BLaER1 treated with 17β-estradiol and CSF1 and Interleukin-3, amounts not matched to agents 10 nM and 100 nM (cell line): ENCODE results near the gene ZNF282.

Experiments used
- H3K27ac ChIP-seq, 11 experiments: shearing (Covaris generic); formaldehyde crosslinking; 2 replicates each; pipeline ENCODE4 v1.8.1; 2022
- H3K27me3 ChIP-seq, 11 experiments: shearing (Covaris generic); formaldehyde crosslinking; 2 replicates each; pipeline ENCODE4 v1.8.1; 2022
- H3K36me3 ChIP-seq, 11 experiments: shearing (Covaris generic); formaldehyde crosslinking; 2 replicates each; pipeline ENCODE4 v1.8.1; 2022
- H3K4me1 ChIP-seq, 10 experiments: shearing (Covaris generic); formaldehyde crosslinking; 2 replicates each; pipeline ENCODE4 v1.8.1; 2022
- H3K4me2 ChIP-seq, 11 experiments: shearing (Covaris generic); formaldehyde crosslinking; 2 replicates each; pipeline ENCODE4 v1.8.1; 2022
- H3K4me3 ChIP-seq, 10 experiments: shearing (Covaris generic); formaldehyde crosslinking; 2 replicates each; pipeline ENCODE4 v1.8.1; 2022
- H3K9ac ChIP-seq, 11 experiments: shearing (Covaris generic); formaldehyde crosslinking; 2 replicates each; pipeline ENCODE4 v1.8.1; 2022
- H3K9me3 ChIP-seq, 11 experiments: shearing (Covaris generic); formaldehyde crosslinking; replicated peaks in 1 of 11; 2 replicates each; pipeline ENCODE4 v1.8.1; 2022
- H4K20me1 ChIP-seq, 11 experiments: shearing (Covaris generic); formaldehyde crosslinking; 2 replicates each; pipeline ENCODE4 v1.8.1; 2022
- Cebpa-rat ChIP-seq, 11 experiments: shearing (Covaris generic); IDR thresholded peaks; 2 replicates each; pipeline ENCODE4 v1.8.1; 2022

Gene ZNF282

DNA sequence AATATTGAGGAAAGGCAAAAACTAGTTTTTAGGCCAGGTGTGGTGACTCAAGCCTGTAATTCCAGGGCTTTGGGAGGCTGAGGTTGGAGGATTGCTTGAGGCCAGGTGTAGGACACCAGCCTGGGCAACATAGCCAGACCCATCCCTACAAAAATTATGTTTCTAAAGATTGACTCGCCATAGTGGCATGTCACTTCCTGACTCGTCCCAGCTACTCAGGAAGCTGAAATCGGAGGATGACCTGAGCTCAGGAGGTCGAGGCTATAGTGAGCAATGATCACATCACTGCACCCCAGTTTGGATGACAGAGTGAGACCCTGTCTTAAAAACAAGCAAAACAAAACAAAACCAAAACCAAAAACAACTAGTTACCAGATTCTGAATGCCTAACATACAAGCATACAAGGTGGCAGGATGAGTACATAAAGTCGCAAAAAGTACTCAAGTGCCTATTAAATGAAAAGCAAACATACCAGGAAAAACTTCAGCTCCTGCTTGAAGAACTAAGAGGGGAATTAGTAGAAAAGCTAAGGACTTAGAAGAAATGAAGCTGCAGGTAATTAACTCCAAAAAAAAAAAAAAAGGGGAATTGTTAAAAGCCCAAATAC is 34.0 kb upstream of the ZNF282 start:
- H3K27ac ChIP-seq = 0 out of 22 replicates have a peak overlapping the region, but pooled peaks of 2 of the 11 experiments have one; percentile 7
- H3K27me3 ChIP-seq = no peaks in the 10 kb centered on the region
- peak overlapping the region in 4 of 11 experiments; percentile 18 to 28 (median 23); a peak in 2 of 22 replicates for H3K4me2 ChIP-seq
- H3K9ac ChIP-seq = no peak overlapping the region
- TF ChIP-seq Cebpa-rat (IDR thresholded peaks at IDR 0.05) = no peak
- no peak overlapping the region for H3K4me3 ChIP-seq
- peaks cover 0 to 13% (median 6%) of the 10 kb centered on the region in 10 experiments; a peak in 12 of 20 replicates for H3K4me1 ChIP-seq
- H3K9me3 ChIP-seq = no peaks in the 10 kb centered on the region
- H4K20me1 ChIP-seq = peaks cover 7 to 71% (median 35%) of the 10 kb centered on the region in 11 experiments; a peak in 18 of 22 replicates
- peaks cover 59 to 100% (median 94%) of the 10 kb centered on the region in 11 experiments for H3K36me3 ChIP-seq

DNA sequence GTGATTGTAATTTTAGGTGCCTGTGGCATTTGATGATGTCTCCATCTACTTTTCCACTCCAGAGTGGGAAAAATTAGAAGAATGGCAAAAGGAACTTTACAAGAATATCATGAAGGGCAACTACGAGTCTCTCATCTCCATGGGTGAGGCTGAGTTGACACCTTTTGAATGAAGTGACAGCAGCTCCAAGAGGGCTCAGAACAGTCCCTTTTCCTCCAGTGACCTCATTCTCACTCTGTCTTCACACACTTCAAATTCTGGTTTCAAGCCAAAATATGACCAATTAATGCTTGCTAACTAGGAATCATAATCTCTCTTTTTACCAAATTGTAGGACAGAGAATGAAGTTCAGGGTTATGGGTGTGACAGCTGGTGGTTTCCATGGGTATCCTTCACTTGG is 29.2 kb upstream of the ZNF282 start:
- Histone ChIP-seq H3K4me1 (peaks cover 0 to 4% (median 1%) of the 10 kb centered on the region in 10 experiments; a peak in 10 of 20 replicates), H3K9ac (no peak overlapping the region), H3K9me3 (no peaks in the 10 kb centered on the region), H3K4me3 (no peak overlapping the region), H3K36me3 (peaks cover 75 to 100% (median 97%) of the 10 kb centered on the region in 11 experiments), H4K20me1 (peaks cover 1 to 40% (median 21%) of the 10 kb centered on the region in 11 experiments; a peak in 18 of 22 replicates), H3K27me3 (no peaks in the 10 kb centered on the region), H3K4me2 (no peak overlapping the region), H3K27ac (no peak overlapping the region)
- no peak for TF ChIP-seq Cebpa-rat (IDR thresholded peaks at IDR 0.05)

DNA sequence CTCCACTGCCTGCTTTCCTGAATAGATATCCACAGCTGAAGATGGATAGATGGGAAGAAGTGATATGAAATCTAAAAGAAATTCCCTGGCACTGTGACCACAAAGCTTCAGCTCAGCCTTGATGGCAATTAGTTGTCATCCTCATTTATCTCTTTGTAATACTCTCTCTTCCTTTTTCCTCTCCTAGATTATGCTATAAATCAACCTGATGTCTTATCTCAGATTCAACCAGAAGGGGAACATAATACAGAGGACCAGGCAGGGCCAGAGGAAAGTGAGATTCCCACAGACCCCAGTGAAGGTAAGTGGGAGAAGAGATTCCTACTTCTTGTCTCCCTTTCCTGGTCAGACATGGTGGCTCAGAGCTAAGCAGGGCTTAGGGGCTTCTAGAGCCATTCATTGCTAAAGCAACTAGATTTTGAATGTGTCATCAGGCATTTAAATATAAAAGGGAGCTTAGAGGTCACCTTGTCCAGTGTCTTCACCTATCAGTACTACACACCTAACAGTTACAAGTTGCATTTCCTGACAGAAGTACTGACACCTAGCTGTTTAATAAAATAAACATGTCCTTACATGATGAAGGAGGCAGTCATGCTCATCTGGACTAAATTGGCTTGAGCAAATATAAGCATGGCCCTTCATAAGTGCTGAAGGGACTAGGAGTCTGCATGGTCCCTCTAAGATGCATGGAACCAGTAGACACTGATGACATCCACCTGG is 28.6 kb upstream of the ZNF282 start:
- no peak overlapping the region for H3K4me3 ChIP-seq
- no peak for TF ChIP-seq Cebpa-rat (IDR thresholded peaks at IDR 0.05)
- H3K36me3 ChIP-seq = peaks cover 77 to 100% (median 97%) of the 10 kb centered on the region in 11 experiments

DNA sequence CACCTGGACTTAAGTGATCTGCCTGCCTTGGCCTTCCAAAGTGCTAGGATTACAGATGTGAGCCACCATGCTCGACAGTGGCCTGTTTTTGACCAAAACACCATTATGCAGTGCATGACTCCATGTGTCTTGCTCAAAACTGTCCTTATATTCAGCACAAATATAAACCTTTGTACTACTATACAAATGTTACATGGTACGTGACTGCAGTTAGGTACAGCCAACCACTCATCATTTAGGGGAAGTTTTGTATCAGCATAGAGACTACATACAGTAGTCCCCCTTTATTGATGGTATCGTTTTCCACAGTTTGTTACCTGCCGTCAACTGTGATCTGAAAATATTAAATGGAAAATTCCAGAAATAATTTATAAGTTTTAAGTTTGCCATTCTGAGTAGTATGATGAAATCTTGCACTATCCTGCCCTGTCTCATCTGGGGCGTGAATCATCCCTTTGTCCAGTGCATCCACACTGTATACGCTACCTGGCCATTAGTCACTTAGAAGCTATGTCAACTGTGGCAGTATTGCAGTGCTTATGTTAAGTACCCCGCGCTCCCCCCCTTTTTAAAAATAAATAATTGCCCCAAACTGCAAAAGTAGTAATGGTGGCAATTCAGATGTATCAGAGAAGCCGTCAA is 23.3 kb upstream of the ZNF282 start:
- Histone ChIP-seq H3K36me3 (peaks cover 97 to 100% (median 99%) of the 10 kb centered on the region in 11 experiments), H3K4me2 (no peak overlapping the region)

More for the DNA sequence above, 28.6 kb upstream of the ZNF282 start:
- no peaks in the 10 kb centered on the region for H3K27me3 ChIP-seq
- H3K27ac ChIP-seq = no peak overlapping the region
- H3K4me1 ChIP-seq = no peaks in the 10 kb centered on the region
- no peak overlapping the region for H3K9ac ChIP-seq
- no peaks in the 10 kb centered on the region for H3K9me3 ChIP-seq
- no peak overlapping the region for H3K4me2 ChIP-seq
- peaks cover 0 to 37% (median 17%) of the 10 kb centered on the region in 11 experiments; a peak in 15 of 22 replicates for H4K20me1 ChIP-seq

DNA sequence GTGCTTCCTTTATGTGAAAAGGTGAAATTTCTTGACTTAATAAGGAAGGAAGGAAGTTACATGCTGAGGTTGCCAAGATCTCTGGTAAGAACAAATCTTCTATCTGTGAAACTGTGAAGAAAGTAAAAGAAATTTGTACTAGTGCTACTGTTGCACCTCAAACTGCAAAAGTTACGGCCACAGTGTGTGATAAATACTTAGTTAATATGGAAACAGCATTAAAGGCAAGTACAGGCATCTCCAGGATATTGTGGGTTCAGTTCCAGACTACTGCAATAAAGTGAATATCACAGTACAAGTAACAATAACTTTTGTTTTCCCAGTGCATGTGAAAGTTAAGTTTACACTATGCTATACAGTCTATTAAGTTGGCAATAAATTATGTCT is 22.8 kb upstream of the ZNF282 start:
- no peaks in the 10 kb centered on the region for H3K27me3 ChIP-seq
- H3K36me3 ChIP-seq = peaks cover 97 to 100% (median 99%) of the 10 kb centered on the region in 11 experiments
- no peak overlapping the region for H3K9ac ChIP-seq
- TF ChIP-seq Cebpa-rat (IDR thresholded peaks at IDR 0.05) = no peak
- H3K4me3 ChIP-seq = no peak overlapping the region
- no peak overlapping the region for H3K4me2 ChIP-seq
- H3K9me3 ChIP-seq = no peaks in the 10 kb centered on the region
- 0 out of 20 replicates have a peak, but pooled peaks cover 0 to 3% (median 0%) of the 10 kb centered on the region in 10 experiments for H3K4me1 ChIP-seq
- no peak overlapping the region for H3K27ac ChIP-seq
- peaks cover 0 to 20% (median 6%) of the 10 kb centered on the region in 11 experiments; a peak in 6 of 22 replicates for H4K20me1 ChIP-seq

More for the DNA sequence above, 23.3 kb upstream of the ZNF282 start:
- Histone ChIP-seq H3K27ac (no peak overlapping the region), H4K20me1 (peaks cover 0 to 20% (median 6%) of the 10 kb centered on the region in 11 experiments; a peak in 8 of 22 replicates), H3K9me3 (no peaks in the 10 kb centered on the region), H3K4me3 (no peak overlapping the region), H3K4me1 (0 out of 20 replicates have a peak, but pooled peaks cover 0 to 3% (median 0%) of the 10 kb centered on the region in 10 experiments), H3K9ac (no peak overlapping the region), H3K27me3 (no peaks in the 10 kb centered on the region)
- no peak for TF ChIP-seq Cebpa-rat (IDR thresholded peaks at IDR 0.05)

DNA sequence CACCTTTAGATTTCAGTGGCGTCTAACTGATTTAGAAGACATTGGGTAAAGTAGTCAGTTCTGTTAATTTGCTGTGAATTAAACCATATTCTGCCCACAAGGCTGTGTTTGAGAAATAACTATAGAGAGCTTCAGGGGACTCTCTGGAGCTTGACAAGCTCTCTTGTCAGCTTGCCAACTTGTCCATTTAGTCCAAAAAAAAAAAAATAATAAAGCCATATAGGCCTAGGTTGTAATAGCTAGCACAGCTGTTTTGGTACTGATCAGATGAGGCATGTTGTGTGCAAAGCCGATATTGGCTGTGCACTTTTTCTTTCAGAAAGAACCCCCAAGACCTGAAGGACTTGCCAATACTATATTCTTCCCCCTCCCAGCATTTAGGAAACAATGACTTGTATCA is 20.2 kb upstream of the ZNF282 start:
- Histone ChIP-seq H4K20me1 (peaks cover 0 to 22% (median 6%) of the 10 kb centered on the region in 11 experiments; a peak in 8 of 22 replicates), H3K4me2 (no peak overlapping the region), H3K4me1 (0 out of 20 replicates have a peak, but pooled peaks cover 0 to 3% (median 0%) of the 10 kb centered on the region in 10 experiments), H3K27me3 (no peaks in the 10 kb centered on the region), H3K27ac (no peak overlapping the region), H3K36me3 (peaks cover 96 to 100% (median 99%) of the 10 kb centered on the region in 11 experiments), H3K9me3 (no peaks in the 10 kb centered on the region), H3K4me3 (no peak overlapping the region), H3K9ac (no peak overlapping the region)
- TF ChIP-seq Cebpa-rat (IDR thresholded peaks at IDR 0.05) = no peak

DNA sequence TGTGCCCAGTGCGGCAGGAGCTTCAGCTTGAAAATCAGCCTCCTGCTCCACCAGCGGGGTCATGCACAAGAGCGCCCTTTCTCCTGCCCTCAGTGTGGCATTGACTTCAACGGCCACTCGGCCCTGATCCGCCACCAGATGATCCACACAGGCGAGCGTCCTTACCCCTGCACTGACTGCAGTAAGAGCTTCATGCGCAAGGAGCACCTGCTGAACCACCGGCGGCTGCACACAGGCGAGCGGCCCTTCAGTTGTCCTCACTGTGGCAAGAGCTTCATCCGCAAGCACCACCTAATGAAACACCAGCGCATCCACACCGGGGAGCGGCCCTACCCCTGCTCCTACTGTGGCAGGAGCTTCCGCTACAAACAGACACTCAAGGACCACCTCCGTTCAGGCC is 16.1 kb upstream of the ZNF282 start:
- H3K27ac ChIP-seq = no peak overlapping the region
- H3K4me3 ChIP-seq = no peak overlapping the region
- peaks cover 0 to 27% (median 6%) of the 10 kb centered on the region in 11 experiments; a peak in 7 of 22 replicates for H4K20me1 ChIP-seq
- H3K4me2 ChIP-seq = no peak overlapping the region
- no peak for TF ChIP-seq Cebpa-rat (IDR thresholded peaks at IDR 0.05)
- 0 out of 20 replicates have a peak, but pooled peaks cover 0 to 3% (median 0%) of the 10 kb centered on the region in 10 experiments for H3K4me1 ChIP-seq
- H3K27me3 ChIP-seq = no peaks in the 10 kb centered on the region
- peaks cover 80 to 97% (median 88%) of the 10 kb centered on the region in 11 experiments for H3K36me3 ChIP-seq
- no peaks in the 10 kb centered on the region for H3K9me3 ChIP-seq
- no peak overlapping the region for H3K9ac ChIP-seq

DNA sequence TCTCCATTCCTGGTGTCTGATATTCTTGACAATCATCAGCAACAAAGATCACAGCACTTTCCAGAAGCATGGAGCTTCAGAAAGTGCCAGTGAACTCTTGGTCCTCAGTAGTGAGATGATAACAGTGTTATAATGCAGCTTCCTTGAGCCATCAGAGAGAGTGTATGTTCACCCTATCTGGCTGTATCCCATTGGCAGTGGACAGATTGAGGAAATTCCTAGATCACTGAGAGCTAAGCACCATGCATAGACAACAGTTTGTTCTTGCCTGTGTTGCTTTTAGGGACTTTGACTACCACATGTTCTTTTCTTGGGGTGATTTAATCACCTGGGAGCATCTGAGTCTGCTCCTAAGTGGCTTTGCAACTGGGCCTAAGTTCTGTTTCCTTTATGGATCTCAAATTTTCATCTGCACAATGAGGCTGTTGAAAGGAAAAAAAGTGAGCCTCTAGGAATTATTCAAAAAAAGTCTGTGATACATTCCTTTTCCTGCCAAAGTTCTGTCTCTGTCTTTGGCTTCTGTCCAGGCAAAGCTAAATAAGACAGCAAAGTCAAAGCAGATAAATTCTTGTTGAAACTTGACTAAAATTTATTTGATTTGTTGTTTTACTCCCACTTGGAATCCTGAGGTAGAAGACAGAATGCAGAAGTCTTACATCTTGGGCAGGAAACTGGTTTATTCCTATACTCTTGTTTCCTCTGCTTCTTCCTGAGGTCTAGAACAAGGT is 14.5 kb upstream of the ZNF282 start:
- no peak overlapping the region for H3K27ac ChIP-seq
- H3K4me3 ChIP-seq = no peak overlapping the region
- no peaks in the 10 kb centered on the region for H3K9me3 ChIP-seq
- no peak overlapping the region for H3K4me2 ChIP-seq
- H3K36me3 ChIP-seq = peaks cover 64 to 81% (median 71%) of the 10 kb centered on the region in 11 experiments
- no peak for TF ChIP-seq Cebpa-rat (IDR thresholded peaks at IDR 0.05)
- no peak overlapping the region for H3K9ac ChIP-seq
- no peaks in the 10 kb centered on the region for H3K27me3 ChIP-seq
- H3K4me1 ChIP-seq = no peaks in the 10 kb centered on the region
- H4K20me1 ChIP-seq = peaks cover 0 to 18% (median 5%) of the 10 kb centered on the region in 11 experiments; a peak in 6 of 22 replicates
